Testis (tissue), 2 donors: ENCODE data around the gene ACOT9.

ENCODE experiments used
- POLR2A ChIP-seq: fragments of 450-650 bp; IDR thresholded peaks from one replicate; pipeline ENCODE4 v1.6.1; 2017; ENCODE audit warnings: antibody characterized with exemption, mild to moderate bottlenecking, moderate library complexity
- TF ChIP-seq, protein P1 (sequence below), 3 experiments: fragments of 450-650 bp in 2 of 3; fragments of 200-600 bp in 1 of 3; sonication (generic) in 1 of 3; IDR thresholded peaks; one replicate each; pipeline ENCODE4 v1.5.1; 2016 to 2019; ENCODE audit warnings: antibody characterized with exemption in 3 of 3, mild to moderate bottlenecking in 2 of 3, moderate library complexity in 1 of 3

DNA sequence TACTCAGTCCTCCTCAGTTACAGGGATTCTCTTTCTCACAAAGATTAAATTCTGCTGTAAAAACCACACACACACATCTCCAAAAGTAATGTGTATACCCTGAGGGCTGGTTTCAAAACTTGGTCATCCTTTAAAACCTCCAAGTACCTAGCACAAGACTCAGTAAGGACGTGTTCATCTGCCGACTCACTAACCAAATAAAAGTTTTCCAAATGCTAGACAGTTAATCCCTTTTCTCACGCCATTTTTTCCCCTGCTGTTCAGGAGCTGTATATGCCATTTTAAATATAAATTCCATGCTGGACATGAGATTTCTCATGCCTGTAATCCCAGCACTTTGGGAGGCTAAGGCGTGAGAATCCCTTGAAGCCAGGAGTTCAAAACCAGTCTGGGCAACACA lies 35.9 kb upstream of the ACOT9 start:
- TF ChIP-seq, protein P1, sequence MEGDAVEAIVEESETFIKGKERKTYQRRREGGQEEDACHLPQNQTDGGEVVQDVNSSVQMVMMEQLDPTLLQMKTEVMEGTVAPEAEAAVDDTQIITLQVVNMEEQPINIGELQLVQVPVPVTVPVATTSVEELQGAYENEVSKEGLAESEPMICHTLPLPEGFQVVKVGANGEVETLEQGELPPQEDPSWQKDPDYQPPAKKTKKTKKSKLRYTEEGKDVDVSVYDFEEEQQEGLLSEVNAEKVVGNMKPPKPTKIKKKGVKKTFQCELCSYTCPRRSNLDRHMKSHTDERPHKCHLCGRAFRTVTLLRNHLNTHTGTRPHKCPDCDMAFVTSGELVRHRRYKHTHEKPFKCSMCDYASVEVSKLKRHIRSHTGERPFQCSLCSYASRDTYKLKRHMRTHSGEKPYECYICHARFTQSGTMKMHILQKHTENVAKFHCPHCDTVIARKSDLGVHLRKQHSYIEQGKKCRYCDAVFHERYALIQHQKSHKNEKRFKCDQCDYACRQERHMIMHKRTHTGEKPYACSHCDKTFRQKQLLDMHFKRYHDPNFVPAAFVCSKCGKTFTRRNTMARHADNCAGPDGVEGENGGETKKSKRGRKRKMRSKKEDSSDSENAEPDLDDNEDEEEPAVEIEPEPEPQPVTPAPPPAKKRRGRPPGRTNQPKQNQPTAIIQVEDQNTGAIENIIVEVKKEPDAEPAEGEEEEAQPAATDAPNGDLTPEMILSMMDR (IDR thresholded peaks at IDR 0.05): no peak
- no peak for TF ChIP-seq POLR2A
